Right lobe of liver (tissue), 4 donors: ENCODE measurements around the gene ZNF766.

Experiments used
- POLR2A ChIP-seq: fragments of 450-650 bp; IDR thresholded peaks from one replicate; pipeline ENCODE4 v1.6.1; 2017; ENCODE audit warnings: antibody characterized with exemption, mild to moderate bottlenecking
- TF ChIP-seq, protein P1 (sequence below), 4 donors: fragments of 200-600 bp in 3 of 4; fragments of 450-650 bp in 1 of 4; IDR thresholded peaks; one replicate each; pipeline versions ENCODE4 v1.5.1 to v1.8.0; 2016 to 2022; ENCODE audit warnings: antibody characterized with exemption in 4 of 4, mild to moderate bottlenecking in 2 of 4
- donor health status: DM: no; HTN: no; CAD: no.
- donor health status: DM: no; HTN: no; CAD: no.
- donor health status: DM: no; HTN: yes; CAD: no.

DNA sequence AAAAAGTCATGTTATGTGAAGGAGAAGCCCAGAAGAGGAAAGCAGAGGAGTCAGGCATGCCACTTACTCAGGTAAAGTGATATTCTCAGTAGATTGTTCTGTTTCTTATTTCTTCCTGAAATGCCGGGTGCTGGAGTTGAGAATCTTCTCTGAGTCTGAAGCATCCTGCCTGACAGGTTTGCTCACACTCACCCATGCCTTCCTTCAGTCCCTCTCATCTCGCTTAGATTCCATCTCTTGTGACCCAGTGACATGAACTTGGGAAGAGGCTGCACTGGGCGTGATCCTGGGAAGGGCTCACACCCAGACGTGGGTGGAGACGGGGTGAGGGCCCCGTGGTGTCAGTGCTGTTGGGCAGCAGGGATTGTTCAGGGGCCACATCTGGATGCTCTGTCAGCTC lies 8.1 kb downstream of the ZNF766 start:
- TF ChIP-seq, protein P1, sequence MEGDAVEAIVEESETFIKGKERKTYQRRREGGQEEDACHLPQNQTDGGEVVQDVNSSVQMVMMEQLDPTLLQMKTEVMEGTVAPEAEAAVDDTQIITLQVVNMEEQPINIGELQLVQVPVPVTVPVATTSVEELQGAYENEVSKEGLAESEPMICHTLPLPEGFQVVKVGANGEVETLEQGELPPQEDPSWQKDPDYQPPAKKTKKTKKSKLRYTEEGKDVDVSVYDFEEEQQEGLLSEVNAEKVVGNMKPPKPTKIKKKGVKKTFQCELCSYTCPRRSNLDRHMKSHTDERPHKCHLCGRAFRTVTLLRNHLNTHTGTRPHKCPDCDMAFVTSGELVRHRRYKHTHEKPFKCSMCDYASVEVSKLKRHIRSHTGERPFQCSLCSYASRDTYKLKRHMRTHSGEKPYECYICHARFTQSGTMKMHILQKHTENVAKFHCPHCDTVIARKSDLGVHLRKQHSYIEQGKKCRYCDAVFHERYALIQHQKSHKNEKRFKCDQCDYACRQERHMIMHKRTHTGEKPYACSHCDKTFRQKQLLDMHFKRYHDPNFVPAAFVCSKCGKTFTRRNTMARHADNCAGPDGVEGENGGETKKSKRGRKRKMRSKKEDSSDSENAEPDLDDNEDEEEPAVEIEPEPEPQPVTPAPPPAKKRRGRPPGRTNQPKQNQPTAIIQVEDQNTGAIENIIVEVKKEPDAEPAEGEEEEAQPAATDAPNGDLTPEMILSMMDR (IDR thresholded peaks at IDR 0.05), result no peak
- no peak for TF ChIP-seq POLR2A
